Astrocyte (in vitro differentiated cells and primary cell): Measurements from ENCODE around the gene DOCK1. TPM values are rescaled to one million over a fixed set of nuclear protein-coding genes. Genes with fewer than 3 reads are reported as not detected.

ENCODE experiments used
- DNase-seq: peaks from one replicate; pipeline ENCODE4 v3.0.0-alpha.2; 2010; ENCODE audit warnings: low read depth
- FAIRE-seq: peaks from 2 replicates; lab custom pipeline; 2011; peaks lifted over from hg19 to GRCh38; lab: Jason Lieb, UNC
- H2AFZ ChIP-seq: 2 replicates; pipeline ENCODE4 v1.6.0; 2012; ENCODE audit warnings: low read depth, low read length, inconsistent platforms
- H3K27ac ChIP-seq: 2 replicates; pipeline ENCODE4 v1.5.1; 2011; ENCODE audit warnings: low read depth, low read length, inconsistent platforms
- H3K27me3 ChIP-seq: 2 replicates; pipeline ENCODE4 v1.6.0; 2011; ENCODE audit warnings: low read length, inconsistent platforms; ENCODE audit not compliant: insufficient read depth
- H3K36me3 ChIP-seq: 2 replicates; pipeline ENCODE4 v1.5.1; 2011; ENCODE audit warnings: low read length, inconsistent platforms; ENCODE audit not compliant: insufficient read depth
- H3K4me1 ChIP-seq: 2 replicates; pipeline ENCODE4 v1.5.1; 2011; ENCODE audit warnings: low read length, inconsistent platforms; ENCODE audit not compliant: insufficient read depth
- H3K4me2 ChIP-seq: 2 replicates; pipeline ENCODE4 v1.6.0; 2012; ENCODE audit warnings: low read length, inconsistent platforms
- H3K4me3 ChIP-seq: 2 replicates; pipeline ENCODE4 v1.5.1; 2011; ENCODE audit warnings: low read depth, mild to moderate bottlenecking, low read length, inconsistent platforms; ENCODE audit not compliant: insufficient read depth
- H3K79me2 ChIP-seq: 2 replicates; pipeline ENCODE4 v1.6.0; 2012; ENCODE audit warnings: mild to moderate bottlenecking, low read length, inconsistent platforms; ENCODE audit not compliant: insufficient read depth
- H3K9ac ChIP-seq: 2 replicates; pipeline ENCODE4 v1.6.0; 2012; ENCODE audit warnings: mild to moderate bottlenecking, low read length, inconsistent platforms
- H3K9me3 ChIP-seq: 2 replicates; pipeline ENCODE4 v1.5.1; 2012; ENCODE audit warnings: low read depth, mild to moderate bottlenecking, low read length, inconsistent platforms; ENCODE audit not compliant: insufficient read depth
- H4K20me1 ChIP-seq: 2 replicates; pipeline ENCODE4 v1.6.0; 2012; ENCODE audit warnings: low read length, inconsistent platforms; ENCODE audit not compliant: insufficient read depth
- H3K27ac Mint-ChIP-seq: one replicate; pipeline ENCODE4 v1.8.0; 2021; ENCODE audit warnings: mild to moderate bottlenecking, mixed read lengths; ENCODE audit not compliant: unreplicated experiment
- H3K27me3 Mint-ChIP-seq: one replicate; pipeline ENCODE4 v1.8.0; 2021; ENCODE audit warnings: low read depth, mixed read lengths; ENCODE audit not compliant: unreplicated experiment
- H3K36me3 Mint-ChIP-seq: one replicate; pipeline ENCODE4 v1.8.0; 2021; ENCODE audit warnings: low read depth, mixed read lengths; ENCODE audit not compliant: unreplicated experiment
- H3K4me1 Mint-ChIP-seq: one replicate; pipeline ENCODE4 v1.8.0; 2021; ENCODE audit warnings: low read depth, mixed read lengths; ENCODE audit not compliant: unreplicated experiment
- H3K4me3 Mint-ChIP-seq: one replicate; pipeline ENCODE4 v1.8.0; 2021; ENCODE audit warnings: mild to moderate bottlenecking, moderate library complexity, mixed read lengths; ENCODE audit not compliant: unreplicated experiment
- H3K9me3 Mint-ChIP-seq: one replicate; pipeline ENCODE4 v1.8.0; 2021; ENCODE audit warnings: mild to moderate bottlenecking, mixed read lengths; ENCODE audit not compliant: unreplicated experiment
- CTCF ChIP-seq: IDR thresholded peaks from 2 replicates; pipeline ENCODE4 v1.5.1; 2011; ENCODE audit warnings: low read depth, mild to moderate bottlenecking, inconsistent platforms, low read length, moderate library complexity; ENCODE audit not compliant: insufficient read depth
- EZH2 ChIP-seq: IDR thresholded peaks from 2 replicates; pipeline ENCODE4 v1.6.1; 2012; ENCODE audit warnings: mild to moderate bottlenecking, low read length, inconsistent platforms; ENCODE audit not compliant: insufficient read depth
- total RNA-seq: library from RNA; stranded (reverse); gene quantifications from 2 replicates; pipeline ENCODE4 v1.2.1, GENCODE V29; 2021

DOCK1 gene
- total RNA-seq, 1 donor from 2014 or later, result 42.5 TPM

GRCh38 chr10:127415901-127416581 lies 510.8 kb downstream of the DOCK1 start:
- H3K4me1 Mint-ChIP-seq, result peaks cover 2% of the 10 kb centered on the region
- peaks cover 13% of the 10 kb centered on the region for H3K36me3 Mint-ChIP-seq
- Histone ChIP-seq H3K4me3 (no peak overlapping the region), H3K9me3 (no peaks in the 10 kb centered on the region), H4K20me1 (no peaks in the 10 kb centered on the region), H3K4me1 (no peaks in the 10 kb centered on the region), H3K27me3 (no peaks in the 10 kb centered on the region), H3K4me2 (no peak overlapping the region), H3K79me2 (no peaks in the 10 kb centered on the region), H3K36me3 (peaks cover 12% of the 10 kb centered on the region), H3K27ac (no peak overlapping the region), H2AFZ (no peak overlapping the region), H3K9ac (no peak overlapping the region)
- H3K4me3 Mint-ChIP-seq, result no peak overlapping the region
- FAIRE-seq (no peak), DNase-seq (no peak)
- no peaks in the 10 kb centered on the region for H3K27me3 Mint-ChIP-seq
- no peak overlapping the region for H3K27ac Mint-ChIP-seq
- no peaks in the 10 kb centered on the region for H3K9me3 Mint-ChIP-seq
- no peak for TF ChIP-seq CTCF
- TF ChIP-seq EZH2, result no peak

- Histone ChIP-seq H3K36me3 (peaks cover 13% of the 10 kb centered on the region), H3K27ac (no peak overlapping the region), H3K4me2 (no peak overlapping the region), H3K4me3 (no peak overlapping the region), H3K27me3 (no peaks in the 10 kb centered on the region), H3K9me3 (no peaks in the 10 kb centered on the region), H2AFZ (no peak overlapping the region), H3K9ac (no peak overlapping the region), H4K20me1 (no peaks in the 10 kb centered on the region), H3K79me2 (no peaks in the 10 kb centered on the region), H3K4me1 (no peaks in the 10 kb centered on the region)
- Mint-ChIP-seq H3K4me1 (peaks cover 2% of the 10 kb centered on the region), H3K27ac (no peak overlapping the region), H3K4me3 (no peak overlapping the region), H3K36me3 (peaks cover 14% of the 10 kb centered on the region), H3K9me3 (no peaks in the 10 kb centered on the region), H3K27me3 (no peaks in the 10 kb centered on the region)
- FAIRE-seq, result no peak
- no peak for DNase-seq
- TF ChIP-seq EZH2, result no peak
- TF ChIP-seq CTCF, result no peak
Observed at GRCh38 chr10:127417031-127417430, 511.8 kb downstream of the DOCK1 start.

GRCh38 chr10:127417686-127418401 lies 512.6 kb downstream of the DOCK1 start:
- no peak for DNase-seq
- H3K27ac Mint-ChIP-seq, result peak overlapping the region; percentile 62
- Histone ChIP-seq H3K4me1 (no peaks in the 10 kb centered on the region), H3K36me3 (peaks cover 13% of the 10 kb centered on the region), H3K27ac (no peak overlapping the region), H4K20me1 (no peaks in the 10 kb centered on the region), H3K9ac (no peak overlapping the region), H3K4me2 (no peak overlapping the region), H3K27me3 (no peaks in the 10 kb centered on the region), H3K79me2 (no peaks in the 10 kb centered on the region), H2AFZ (no peak overlapping the region), H3K4me3 (no peak overlapping the region), H3K9me3 (no peaks in the 10 kb centered on the region)
- H3K27me3 Mint-ChIP-seq, result no peaks in the 10 kb centered on the region
- H3K4me1 Mint-ChIP-seq, result peaks cover 2% of the 10 kb centered on the region
- peaks cover 14% of the 10 kb centered on the region for H3K36me3 Mint-ChIP-seq
- TF ChIP-seq EZH2 (no peak), CTCF (no peak)
- no peak for FAIRE-seq
- no peaks in the 10 kb centered on the region for H3K9me3 Mint-ChIP-seq
- no peak overlapping the region for H3K4me3 Mint-ChIP-seq
